ENCODE results near the gene CALM1. TPM values are rescaled to one million over a fixed set of nuclear protein-coding genes. Genes with fewer than 3 reads are reported as not detected.
A peak's percentile ranks its signal among the peaks of the same experiment; 100 is the strongest.

CALM1 gene
- total RNA-seq, 3 donors from 2014 or later (not counting 1 experiment from before 2014, with no cell fraction given) = 868 to 1,074 (median 907) TPM

DNA sequence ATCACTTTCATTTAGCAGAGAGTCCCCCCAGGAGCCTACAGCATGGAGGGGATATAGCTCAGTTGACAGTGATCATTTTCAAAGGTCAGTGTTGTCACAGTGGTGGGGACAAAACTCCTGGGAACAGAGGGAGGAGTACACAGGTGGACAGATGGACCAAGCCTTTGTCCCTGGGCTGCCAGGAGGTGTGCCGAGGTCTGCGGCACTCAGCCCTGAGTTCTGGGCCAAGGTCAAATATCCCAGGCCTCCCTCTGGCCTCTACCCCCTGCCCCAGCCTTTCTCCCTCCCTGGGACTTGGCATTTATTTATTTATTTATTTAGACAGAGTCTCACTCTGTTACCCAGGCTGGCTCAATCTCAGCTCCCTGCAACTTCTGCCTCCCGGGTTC is 24.8 kb downstream of the CALM1 start:
- H3K36me3 Mint-ChIP-seq = no peaks in the 10 kb centered on the region
- TF ChIP-seq, protein P1, sequence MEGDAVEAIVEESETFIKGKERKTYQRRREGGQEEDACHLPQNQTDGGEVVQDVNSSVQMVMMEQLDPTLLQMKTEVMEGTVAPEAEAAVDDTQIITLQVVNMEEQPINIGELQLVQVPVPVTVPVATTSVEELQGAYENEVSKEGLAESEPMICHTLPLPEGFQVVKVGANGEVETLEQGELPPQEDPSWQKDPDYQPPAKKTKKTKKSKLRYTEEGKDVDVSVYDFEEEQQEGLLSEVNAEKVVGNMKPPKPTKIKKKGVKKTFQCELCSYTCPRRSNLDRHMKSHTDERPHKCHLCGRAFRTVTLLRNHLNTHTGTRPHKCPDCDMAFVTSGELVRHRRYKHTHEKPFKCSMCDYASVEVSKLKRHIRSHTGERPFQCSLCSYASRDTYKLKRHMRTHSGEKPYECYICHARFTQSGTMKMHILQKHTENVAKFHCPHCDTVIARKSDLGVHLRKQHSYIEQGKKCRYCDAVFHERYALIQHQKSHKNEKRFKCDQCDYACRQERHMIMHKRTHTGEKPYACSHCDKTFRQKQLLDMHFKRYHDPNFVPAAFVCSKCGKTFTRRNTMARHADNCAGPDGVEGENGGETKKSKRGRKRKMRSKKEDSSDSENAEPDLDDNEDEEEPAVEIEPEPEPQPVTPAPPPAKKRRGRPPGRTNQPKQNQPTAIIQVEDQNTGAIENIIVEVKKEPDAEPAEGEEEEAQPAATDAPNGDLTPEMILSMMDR (IDR thresholded peaks at IDR 0.05) = no peak
- DNase-seq (no peak), ATAC-seq (no peak)
- no peaks in the 10 kb centered on the region for H3K9me3 Mint-ChIP-seq
- no peaks in the 10 kb centered on the region for H3K27me3 Mint-ChIP-seq (ENCODE audit: low read depth in 2 of 2)
- no peak overlapping the region for H3K27ac Mint-ChIP-seq
- intact Hi-C loops (cut with micrococcal nuclease) = no loop called here
- H3K4me3 Mint-ChIP-seq = no peak overlapping the region
- 84% methylated on average over 3 of the region's 3 CpGs for WGBS (ENCODE audit: insufficient coverage)
- Histone ChIP-seq H3K9me3 (ENCODE audit: control insufficient read depth, insufficient read depth, low read length) (no peaks in the 10 kb centered on the region), H3K27ac (ENCODE audit: low read length) (no peak overlapping the region), H3K36me3 (ENCODE audit: control insufficient read depth, insufficient read depth, low read length) (no peaks in the 10 kb centered on the region), H3K27me3 (ENCODE audit: control insufficient read depth, insufficient read depth, low read length) (no peaks in the 10 kb centered on the region), H3K4me1 (ENCODE audit: control insufficient read depth, insufficient read depth, low read length) (no peaks in the 10 kb centered on the region), H3K4me3 (ENCODE audit: low read length) (no peak overlapping the region)
- no peaks in the 10 kb centered on the region for H3K4me1 Mint-ChIP-seq

DNA sequence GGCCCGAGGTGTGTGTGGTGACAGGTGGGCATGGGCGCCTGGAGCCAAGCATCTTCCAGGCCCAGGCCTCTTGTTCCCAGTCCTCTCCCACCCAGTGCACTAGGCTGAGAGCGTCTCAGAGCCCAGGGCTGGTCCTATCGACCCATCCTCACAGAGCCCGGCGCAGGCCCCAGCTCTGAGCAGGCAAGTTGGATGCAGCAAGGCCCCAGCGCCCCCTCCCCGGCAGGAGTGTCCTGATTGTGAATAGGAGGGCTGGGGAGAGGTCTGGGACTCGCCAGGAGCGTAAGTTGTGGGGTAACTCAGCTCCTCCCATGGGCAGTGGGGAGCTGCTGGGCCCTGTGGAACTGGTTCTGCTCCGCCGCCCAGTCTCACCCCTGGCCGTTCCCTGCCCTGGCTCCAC is 26.3 kb downstream of the CALM1 start:
- Mint-ChIP-seq H3K27me3 (ENCODE audit: low read depth in 2 of 2) (no peaks in the 10 kb centered on the region), H3K4me3 (no peak overlapping the region), H3K4me1 (no peaks in the 10 kb centered on the region), H3K36me3 (no peaks in the 10 kb centered on the region), H3K27ac (no peak overlapping the region), H3K9me3 (no peaks in the 10 kb centered on the region)
- no peaks in the 10 kb centered on the region for H3K27me3 ChIP-seq (ENCODE audit: control insufficient read depth, insufficient read depth, low read length)
- H3K27ac ChIP-seq (ENCODE audit: low read length) = no peak overlapping the region
- H3K9me3 ChIP-seq (ENCODE audit: control insufficient read depth, insufficient read depth, low read length) = no peaks in the 10 kb centered on the region
- ATAC-seq (peak in 1 of 3 donors; percentile 24), DNase-seq (no peak)
- intact Hi-C loops (cut with micrococcal nuclease) = no loop called here
- no peak overlapping the region for H3K4me3 ChIP-seq (ENCODE audit: low read length)
- TF ChIP-seq, protein P1 (IDR thresholded peaks at IDR 0.05) = no peak
- H3K4me1 ChIP-seq (ENCODE audit: control insufficient read depth, insufficient read depth, low read length) = no peaks in the 10 kb centered on the region
- no peaks in the 10 kb centered on the region for H3K36me3 ChIP-seq (ENCODE audit: control insufficient read depth, insufficient read depth, low read length)
- 95% methylated on average over 13 of the region's 13 CpGs for WGBS (ENCODE audit: insufficient coverage)

DNA sequence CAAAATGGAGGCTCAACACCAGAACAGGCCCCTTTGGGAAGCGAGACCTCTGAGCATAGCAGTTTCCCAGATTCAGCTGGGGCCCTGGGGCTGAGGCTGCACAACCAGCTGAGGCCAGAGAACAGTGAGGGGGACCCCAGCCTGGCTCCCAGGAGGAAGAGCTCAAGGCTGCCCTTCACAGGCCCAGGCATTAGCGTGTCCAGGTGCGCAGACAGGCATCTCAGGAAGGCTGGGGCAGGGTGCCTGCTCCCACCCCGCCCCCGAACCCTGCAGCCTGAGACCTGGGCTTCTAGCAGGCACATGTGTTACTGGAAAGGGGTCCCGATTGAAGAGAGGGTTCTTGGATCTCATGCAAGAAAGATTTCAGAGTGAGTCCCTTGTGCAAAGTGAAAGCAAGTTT is 27.2 kb downstream of the CALM1 start:
- H3K36me3 Mint-ChIP-seq = no peaks in the 10 kb centered on the region
- WGBS (ENCODE audit: insufficient coverage) = 89% methylated on average over 6 of the region's 6 CpGs
- H3K4me1 ChIP-seq (ENCODE audit: control insufficient read depth, insufficient read depth, low read length) = no peaks in the 10 kb centered on the region
- H3K27ac ChIP-seq (ENCODE audit: low read length) = no peak overlapping the region
- H3K27me3 ChIP-seq (ENCODE audit: control insufficient read depth, insufficient read depth, low read length) = no peaks in the 10 kb centered on the region
- TF ChIP-seq, protein P1 (IDR thresholded peaks at IDR 0.05) = no peak
- no peak overlapping the region for H3K4me3 ChIP-seq (ENCODE audit: low read length)
- ATAC-seq = no peak
- H3K36me3 ChIP-seq (ENCODE audit: control insufficient read depth, insufficient read depth, low read length) = no peaks in the 10 kb centered on the region
- no peaks in the 10 kb centered on the region for H3K4me1 Mint-ChIP-seq
- no peak overlapping the region for H3K27ac Mint-ChIP-seq
- no peak overlapping the region for H3K4me3 Mint-ChIP-seq
- no peaks in the 10 kb centered on the region for H3K27me3 Mint-ChIP-seq (ENCODE audit: low read depth in 2 of 2)
- no peaks in the 10 kb centered on the region for H3K9me3 Mint-ChIP-seq
- H3K9me3 ChIP-seq (ENCODE audit: control insufficient read depth, insufficient read depth, low read length) = no peaks in the 10 kb centered on the region
- intact Hi-C loops (cut with micrococcal nuclease) = no loop called here
- no peak for DNase-seq

DNA sequence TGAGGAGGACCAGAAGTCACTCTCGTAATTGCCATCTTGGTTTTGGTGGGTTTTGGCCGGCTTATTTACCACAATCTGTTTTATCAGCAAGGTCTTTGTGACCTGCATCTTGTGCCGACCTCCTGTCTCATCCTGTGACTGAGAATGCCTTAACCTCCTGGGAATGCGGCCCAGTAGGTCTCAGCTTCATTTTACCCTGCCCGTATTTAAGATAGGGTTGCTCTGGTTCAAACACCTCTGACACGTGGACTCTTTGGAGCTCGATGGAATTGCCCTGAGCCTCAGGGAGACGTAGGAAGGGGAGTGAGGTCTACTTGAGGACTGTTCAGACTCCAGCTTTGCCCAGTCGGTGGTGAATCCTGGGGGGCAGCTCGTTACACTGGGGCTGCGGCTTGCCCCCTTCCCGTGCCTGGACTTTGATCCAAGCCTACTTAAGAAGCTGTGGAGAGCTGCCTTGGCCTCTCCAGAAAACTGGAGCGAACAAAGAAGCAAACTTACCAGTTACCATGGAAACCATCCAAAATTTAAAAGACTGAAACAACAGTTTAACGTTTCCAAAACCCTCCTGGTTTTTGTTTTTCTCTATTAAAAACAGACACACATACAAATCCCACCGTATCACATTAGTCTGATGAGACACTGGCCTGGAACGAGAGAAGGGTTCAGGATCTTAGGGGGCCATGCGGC is 28.0 kb downstream of the CALM1 start:
- TF ChIP-seq, protein P1 (IDR thresholded peaks at IDR 0.05) = no peak
- Histone ChIP-seq H3K27me3 (ENCODE audit: control insufficient read depth, insufficient read depth, low read length) (no peaks in the 10 kb centered on the region), H3K36me3 (ENCODE audit: control insufficient read depth, insufficient read depth, low read length) (no peaks in the 10 kb centered on the region), H3K9me3 (ENCODE audit: control insufficient read depth, insufficient read depth, low read length) (no peaks in the 10 kb centered on the region), H3K27ac (ENCODE audit: low read length) (no peak overlapping the region), H3K4me3 (ENCODE audit: low read length) (no peak overlapping the region), H3K4me1 (ENCODE audit: control insufficient read depth, insufficient read depth, low read length) (no peaks in the 10 kb centered on the region)
- no peaks in the 10 kb centered on the region for H3K27me3 Mint-ChIP-seq (ENCODE audit: low read depth in 2 of 2)
- intact Hi-C loops (cut with micrococcal nuclease) = no loop called here
- no peak overlapping the region for H3K27ac Mint-ChIP-seq
- no peak overlapping the region for H3K4me3 Mint-ChIP-seq
- no peak for ATAC-seq
- WGBS (ENCODE audit: insufficient coverage) = 86% methylated on average over 16 of the region's 17 CpGs
- no peaks in the 10 kb centered on the region for H3K4me1 Mint-ChIP-seq
- no peaks in the 10 kb centered on the region for H3K9me3 Mint-ChIP-seq
- no peaks in the 10 kb centered on the region for H3K36me3 Mint-ChIP-seq
- no peak for DNase-seq

Measured in natural killer cell (primary cell).